ENCODE data around the gene IGFBP6.
"Not testable (repeated sequence)": the region's sequence is repeated elsewhere in the genome, so short reads cannot be mapped to it uniquely, and the experiment has no call there.

- not testable (repeated sequence) for TF ChIP-seq EP300, CTCF (IDR thresholded peaks at IDR 0.05)
Measured at GRCh38 chr12:53095596-53095895, 1.9 kb upstream of the IGFBP6 start.

All from sigmoid colon (tissue), 4 donors.